CD4-positive, alpha-beta T cell (primary cell): ENCODE results near the gene LRRC46. TPM values are rescaled to one million over a fixed set of nuclear protein-coding genes. Genes with fewer than 3 reads are reported as not detected.

ENCODE experiments used
- ATAC-seq: fragments of 200-7000 bp; cut with Tn5 transposase; one replicate; pipeline ENCODE4 v1.10.0; 2022; ENCODE audit warnings: mild to moderate bottlenecking; ENCODE audit not compliant: poor library complexity
- CTCF ChIA-PET: fragments of 350-600 bp; sonication (Branson Sonifier 250); formaldehyde crosslinking; loops from one replicate; lab custom pipeline; 2021; ENCODE audit warnings: antibody characterized with exemption, inconsistent platforms; lab: Charles Lee
- POLR2A ChIA-PET: fragments of 350-600 bp; sonication (Branson Sonifier 250); formaldehyde crosslinking; loops from one replicate; lab custom pipeline; 2021; ENCODE audit warnings: antibody characterized with exemption, inconsistent platforms; lab: Charles Lee
- DNase-seq, 14 experiments: peaks; one replicate each; pipeline ENCODE4 v3.0.0-alpha.2; 2013 to 2020; ENCODE audit warnings: mixed read lengths in 2 of 14
- H3K27ac ChIP-seq, 2 donors: one replicate each; pipeline versions ENCODE4 v1.5.1 to v1.7.0; 2013; ENCODE audit warnings: low read length in 2 of 2, low read depth in 1 of 2, mild to moderate bottlenecking in 1 of 2
- H3K27me3 ChIP-seq, 2 experiments: 1 replicate in 1 of 2; 2 replicates in 1 of 2; pipeline versions ENCODE4 v1.6.1 to v1.7.0; 2013; ENCODE audit warnings: low read length in 2 of 2, control low read depth in 1 of 2, mild to moderate bottlenecking in 1 of 2, moderate library complexity in 1 of 2; ENCODE audit not compliant: insufficient read depth in 2 of 2, control insufficient read depth in 1 of 2
- H3K36me3 ChIP-seq: one replicate; pipeline ENCODE4 v1.6.1; 2013; ENCODE audit warnings: low read length, control low read depth; ENCODE audit not compliant: insufficient read depth
- H3K4me1 ChIP-seq: one replicate; pipeline ENCODE4 v1.6.1; 2013; ENCODE audit warnings: low read length, control low read depth; ENCODE audit not compliant: insufficient read depth
- H3K4me3 ChIP-seq: one replicate; pipeline ENCODE4 v1.5.1; 2013; ENCODE audit warnings: mild to moderate bottlenecking, low read length, moderate library complexity
- H3K9me3 ChIP-seq, 2 experiments: 1 replicate in 1 of 2; 2 replicates in 1 of 2; pipeline versions ENCODE4 v1.6.1 to v1.7.0; 2013; ENCODE audit warnings: low read length in 2 of 2, mild to moderate bottlenecking in 2 of 2, control low read depth in 1 of 2, moderate library complexity in 1 of 2; ENCODE audit not compliant: control insufficient read depth in 1 of 2, insufficient read depth in 1 of 2
- H3K27ac Mint-ChIP-seq: one replicate; pipeline ENCODE4 v1.8.0; 2020; ENCODE audit warnings: mixed read lengths
- H3K27me3 Mint-ChIP-seq: one replicate; pipeline ENCODE4 v1.8.0; 2021; ENCODE audit warnings: mixed read lengths
- H3K36me3 Mint-ChIP-seq: one replicate; pipeline ENCODE4 v1.8.0; 2021; ENCODE audit warnings: low read depth, mixed read lengths
- H3K4me1 Mint-ChIP-seq: one replicate; pipeline ENCODE4 v1.8.0; 2021; ENCODE audit warnings: low read depth, mixed read lengths
- H3K4me3 Mint-ChIP-seq: one replicate; pipeline ENCODE4 v1.8.0; 2020; ENCODE audit warnings: mild to moderate bottlenecking, mixed read lengths
- H3K9me3 Mint-ChIP-seq: one replicate; pipeline ENCODE4 v1.8.0; 2020; ENCODE audit warnings: mixed read lengths
- intact Hi-C, 2 experiments: fragments of 100-400 bp; cut with DNase I in 1 of 2; cut with micrococcal nuclease in 1 of 2; formaldehyde crosslinking; loops; one replicate each; pipeline versions ENCODE4 v1.15.1 to v1.9.0; 2023 to 2025; cut with DNase I, micrococcal nuclease
- total RNA-seq, 174 experiments: library from RNA in 2 of 174; stranded (reverse) in 2 of 174; gene quantifications; one replicate each; pipeline ENCODE4 v1.2.3 and lab custom pipeline; 2021 to 2026
- TF ChIP-seq, protein P1 (sequence below): fragments of 200-600 bp; IDR thresholded peaks from one replicate; pipeline ENCODE4 v1.8.0; 2022; ENCODE audit warnings: antibody characterized with exemption, mild to moderate bottlenecking

LRRC46 gene
- total RNA-seq, 2 experiments from 2014 or later: 0.42 to 0.85 TPM

- Mint-ChIP-seq H3K4me1 (peaks cover 7% of the 10 kb centered on the region), H3K9me3 (no peaks in the 10 kb centered on the region), H3K27me3 (peaks cover 55% of the 10 kb centered on the region), H3K4me3 (no peak overlapping the region), H3K36me3 (no peaks in the 10 kb centered on the region), H3K27ac (no peak overlapping the region)
- Histone ChIP-seq H3K36me3 (no peaks in the 10 kb centered on the region), H3K27ac (no peak overlapping the region), H3K4me1 (peaks cover 13% of the 10 kb centered on the region), H3K4me3 (no peak overlapping the region), H3K27me3 (peaks cover 25 to 36% of the 10 kb centered on the region in 2 experiments), H3K9me3 (peaks cover 0 to 8% of the 10 kb centered on the region in 2 experiments)
- ChIA-PET CTCF (no interaction called here), POLR2A (no interaction called here)
- intact Hi-C loops: no loop called here
- DNase-seq (no peak), ATAC-seq (no peak)
- TF ChIP-seq, protein P1, sequence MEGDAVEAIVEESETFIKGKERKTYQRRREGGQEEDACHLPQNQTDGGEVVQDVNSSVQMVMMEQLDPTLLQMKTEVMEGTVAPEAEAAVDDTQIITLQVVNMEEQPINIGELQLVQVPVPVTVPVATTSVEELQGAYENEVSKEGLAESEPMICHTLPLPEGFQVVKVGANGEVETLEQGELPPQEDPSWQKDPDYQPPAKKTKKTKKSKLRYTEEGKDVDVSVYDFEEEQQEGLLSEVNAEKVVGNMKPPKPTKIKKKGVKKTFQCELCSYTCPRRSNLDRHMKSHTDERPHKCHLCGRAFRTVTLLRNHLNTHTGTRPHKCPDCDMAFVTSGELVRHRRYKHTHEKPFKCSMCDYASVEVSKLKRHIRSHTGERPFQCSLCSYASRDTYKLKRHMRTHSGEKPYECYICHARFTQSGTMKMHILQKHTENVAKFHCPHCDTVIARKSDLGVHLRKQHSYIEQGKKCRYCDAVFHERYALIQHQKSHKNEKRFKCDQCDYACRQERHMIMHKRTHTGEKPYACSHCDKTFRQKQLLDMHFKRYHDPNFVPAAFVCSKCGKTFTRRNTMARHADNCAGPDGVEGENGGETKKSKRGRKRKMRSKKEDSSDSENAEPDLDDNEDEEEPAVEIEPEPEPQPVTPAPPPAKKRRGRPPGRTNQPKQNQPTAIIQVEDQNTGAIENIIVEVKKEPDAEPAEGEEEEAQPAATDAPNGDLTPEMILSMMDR: no peak
These were observed 37.6 kb downstream of the LRRC46 start for GRCh38 chr17:47869114-47869513.

DNA sequence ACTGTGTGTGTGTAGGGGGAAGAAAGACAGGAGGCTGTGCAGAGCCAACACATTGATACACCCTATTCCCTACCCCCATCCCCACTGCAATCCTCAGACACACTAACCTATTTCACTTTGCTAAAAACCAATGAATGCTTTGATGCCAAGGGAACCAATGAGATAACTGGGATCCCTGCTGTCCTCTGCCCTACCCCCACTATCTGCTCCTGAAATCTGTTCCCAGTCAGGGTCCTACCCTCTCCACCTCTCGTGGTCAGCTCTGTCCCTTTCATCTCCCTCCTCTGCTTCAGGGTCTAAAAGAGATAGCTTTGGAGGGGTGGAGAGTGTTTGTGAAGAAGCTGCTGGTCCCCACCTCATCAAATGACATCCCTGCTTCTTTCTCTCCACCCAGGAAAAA is 38.6 kb downstream of the LRRC46 start:
- Histone ChIP-seq H3K27me3 (peaks cover 25 to 42% of the 10 kb centered on the region in 2 experiments), H3K36me3 (no peaks in the 10 kb centered on the region), H3K4me3 (no peak overlapping the region), H3K27ac (no peak overlapping the region), H3K9me3 (peaks cover 0 to 8% of the 10 kb centered on the region in 2 experiments), H3K4me1 (peaks cover 5% of the 10 kb centered on the region)
- TF ChIP-seq, protein P1: no peak
- Mint-ChIP-seq H3K4me1 (peaks cover 2% of the 10 kb centered on the region), H3K36me3 (no peaks in the 10 kb centered on the region), H3K27me3 (peaks cover 65% of the 10 kb centered on the region), H3K4me3 (no peak overlapping the region), H3K27ac (no peak overlapping the region), H3K9me3 (no peaks in the 10 kb centered on the region)
- POLR2A ChIA-PET: no interaction called here
- CTCF ChIA-PET: interaction anchor here (0.6 to 1.0 kb wide), 3 partner anchors 20 to 668 kb away, joined by 3 read pairs; no protein-coding TSS in a partner anchor
- no peak for ATAC-seq
- DNase-seq: no peak
- intact Hi-C loops: no loop called here

GRCh38 chr17:47871048-47871447 is 39.6 kb downstream of the LRRC46 start:
- Histone ChIP-seq H3K4me3 (no peak overlapping the region), H3K27me3 (peaks cover 28 to 42% of the 10 kb centered on the region in 2 experiments), H3K9me3 (peaks cover 0 to 8% of the 10 kb centered on the region in 2 experiments), H3K27ac (no peak overlapping the region), H3K4me1 (no peaks in the 10 kb centered on the region), H3K36me3 (no peaks in the 10 kb centered on the region)
- Mint-ChIP-seq H3K27ac (no peak overlapping the region), H3K4me3 (no peak overlapping the region), H3K9me3 (no peaks in the 10 kb centered on the region), H3K4me1 (no peaks in the 10 kb centered on the region), H3K36me3 (no peaks in the 10 kb centered on the region), H3K27me3 (peaks cover 73% of the 10 kb centered on the region)
- ATAC-seq (no peak), DNase-seq (no peak)
- ChIA-PET POLR2A (no interaction called here), CTCF (interaction anchor here (0.9 to 1.0 kb wide), 2 partner anchors 19 to 24 kb away, joined by 3 read pairs; no protein-coding TSS in a partner anchor)
- TF ChIP-seq, protein P1: no peak
- intact Hi-C loops: no loop called here
